ENCODE results near the gene CTSS. TPM values are rescaled to one million over a fixed set of nuclear protein-coding genes. Genes with fewer than 3 reads are reported as not detected.

CTSS gene
- total RNA-seq = 100 to 1,000 TPM; 113 to 117 TPM

GRCh38 chr1:150765296-150765976, at the start of gene CTSS:
Gene CTSS (minus strand): TSS chr1:150765778. CDS start chr1:150764763, 1,015 bp downstream.

DNA sequence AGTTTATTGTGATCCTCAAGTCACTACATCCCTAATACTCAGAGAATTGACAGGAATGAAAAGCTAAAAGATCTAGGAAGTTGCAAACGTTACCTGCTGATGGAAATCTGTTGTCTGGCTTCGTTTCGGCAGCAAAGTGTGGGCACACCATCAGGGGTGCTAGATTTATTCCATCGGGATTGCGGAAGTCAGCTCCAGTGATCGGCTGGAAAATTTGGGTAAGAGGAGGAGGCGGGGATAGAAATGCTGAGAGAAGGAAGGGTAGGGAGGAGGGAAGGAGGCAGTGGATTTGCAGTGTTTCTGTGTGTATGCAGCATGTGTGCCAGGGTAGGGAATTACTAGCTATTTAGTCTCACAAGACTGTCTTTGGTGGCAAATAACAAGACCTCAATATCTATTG, 42.5 kb upstream of the CTSS start, which contains the start of gene CTSK:
Gene CTSK (minus strand): TSS at position 140 of the 400 bp plus-strand sequence. CDS start 1,455 bp downstream, outside the sequence.

GRCh38 chr1:150720703-150721102, 44.9 kb downstream of the CTSS start, which contains the start of gene HORMAD1:
Gene HORMAD1 (minus strand): TSS chr1:150720895. CDS start chr1:150719505, 1,390 bp downstream.

GRCh38 chr1:150696995-150697927, 68.3 kb downstream of the CTSS start, which contains the start of gene GOLPH3L:
Gene GOLPH3L (minus strand): TSS chr1:150697154. CDS start chr1:150694838, 2,316 bp downstream.

Other genes with a start within 250 kb of the CTSS start
- under 1 TPM; 0.14 to 0.38 TPM for gene ADAMTSL4, start 216.4 kb downstream of the CTSS start, total RNA-seq
- gene MCL1, start 186.2 kb downstream of the CTSS start, total RNA-seq = 100 to 1,000 TPM; 334 to 338 TPM
- gene ENSA, start 136.2 kb downstream of the CTSS start, total RNA-seq = 100 to 1,000 TPM; 185 to 189 TPM
- gene GOLPH3L, start 68.6 kb downstream of the CTSS start, total RNA-seq = 10 to 100 TPM; 23.9 to 25.9 TPM
- under 1 TPM in 1 of 2 experiments, not detected in 1; 0.17 TPM for gene HORMAD1, start 44.9 kb downstream of the CTSS start, total RNA-seq
- 1 to 10 TPM; 6.3 to 6.9 TPM for gene CTSK, start 42.5 kb upstream of the CTSS start, total RNA-seq
- gene ARNT, start 110.8 kb upstream of the CTSS start, total RNA-seq = 10 to 100 TPM; 49.0 to 50.1 TPM
- gene CTXND2, start 121.4 kb upstream of the CTSS start, total RNA-seq = not detected
- gene SETDB1, start 160.6 kb upstream of the CTSS start, total RNA-seq = 10 to 100 TPM; 53.5 to 59.7 TPM
- 100 to 1,000 TPM; 152 to 153 TPM for gene CERS2, start 209.1 kb upstream of the CTSS start, total RNA-seq
- gene ANXA9, start 216.5 kb upstream of the CTSS start, total RNA-seq = not detected
- 10 to 100 TPM; 37.4 to 37.7 TPM for gene MINDY1, start 241.1 kb upstream of the CTSS start, total RNA-seq
- gene PRUNE1, start 242.7 kb upstream of the CTSS start, total RNA-seq = 10 to 100 TPM; 18.5 to 20.5 TPM